GM10266 (cell line): ENCODE measurements around the gene STAT2.
A peak's percentile ranks its signal among the peaks of the same experiment; 100 is the strongest.
"Not testable (repeated sequence)": the region's sequence is repeated elsewhere in the genome, so short reads cannot be mapped to it uniquely, and the experiment has no call there.

Experiments
- DNase-seq: peaks from one replicate; pipeline ENCODE4 v3.0.0; 2012; ENCODE audit errors: extremely low spot score
- CTCF ChIP-seq: IDR thresholded peaks from 2 replicates; pipeline ENCODE4 v1.5.1; 2012; ENCODE audit warnings: mild to moderate bottlenecking, low read depth; ENCODE audit not compliant: control insufficient read depth, insufficient read depth; ENCODE audit errors: missing control alignments

STAT2 gene

GRCh38 chr12:56359851-56360767, at the start of gene STAT2:
STAT2 (minus strand) TSS chr12:56360107; CDS start chr12:56356571, 3,536 bp downstream.
- no peak for TF ChIP-seq CTCF
- peak; percentile 92 for DNase-seq

- no peak for DNase-seq
- TF ChIP-seq CTCF = no peak
Observed at GRCh38 chr12:56408799-56409417, 49.0 kb upstream of the STAT2 start.

GRCh38 chr12:56404227-56404626, 44.3 kb upstream of the STAT2 start:
- DNase-seq = not testable (repeated sequence)

- not testable (repeated sequence) for DNase-seq
Observed at GRCh38 chr12:56401612-56402011, 41.7 kb upstream of the STAT2 start.

GRCh38 chr12:56401125-56401524, 41.2 kb upstream of the STAT2 start:
- DNase-seq = not testable (repeated sequence)

- not testable (repeated sequence) for DNase-seq
Observed at GRCh38 chr12:56399466-56399865, 39.6 kb upstream of the STAT2 start.

- DNase-seq = no peak
- no peak for TF ChIP-seq CTCF
Observed at GRCh38 chr12:56398324-56398723, 38.4 kb upstream of the STAT2 start.

GRCh38 chr12:56392331-56392730, 32.4 kb upstream of the STAT2 start:
- TF ChIP-seq CTCF = no peak
- DNase-seq = no peak

GRCh38 chr12:56391721-56392120, 31.8 kb upstream of the STAT2 start:
- TF ChIP-seq CTCF = no peak
- no peak for DNase-seq
